Uterus (tissue), 4 donors: ENCODE measurements around the gene FBH1. TPM values are rescaled to one million over a fixed set of nuclear protein-coding genes. Genes with fewer than 3 reads are reported as not detected.

Experiments used
- DNase-seq, 2 donors: peaks; one replicate each; pipeline ENCODE4 v3.0.0-alpha.2; 2019 to 2020
- H3K27ac ChIP-seq, 2 donors: fragments of 200-600 bp; sonication (generic); 1 replicate in 1 of 2; 2 replicates in 1 of 2; pipeline ENCODE4 v1.5.1; 2016 to 2018
- H3K27me3 ChIP-seq, 2 donors: fragments of 200-600 bp; sonication (generic); one replicate each; pipeline ENCODE4 v1.5.1; 2018 to 2019; ENCODE audit warnings: control low read depth in 1 of 2
- H3K36me3 ChIP-seq, 2 donors: fragments of 200-600 bp; sonication (generic); one replicate each; pipeline ENCODE4 v1.5.1; 2019; ENCODE audit warnings: control low read depth in 1 of 2
- H3K4me1 ChIP-seq, 2 donors: fragments of 200-600 bp; sonication (generic); one replicate each; pipeline ENCODE4 v1.5.1; 2018 to 2019; ENCODE audit warnings: control low read depth in 1 of 2
- H3K4me3 ChIP-seq, 2 donors: fragments of 200-600 bp; sonication (generic); 1 replicate in 1 of 2; 2 replicates in 1 of 2; pipeline ENCODE4 v1.5.1; 2018 to 2019; ENCODE audit warnings: mild to moderate bottlenecking in 1 of 2
- H3K9me3 ChIP-seq, 2 donors: fragments of 200-600 bp; sonication (generic); one replicate each; pipeline ENCODE4 v1.5.1; 2019; ENCODE audit warnings: control low read depth in 1 of 2
- POLR2A ChIP-seq, 2 donors: fragments of 450-650 bp; IDR thresholded peaks; one replicate each; pipeline ENCODE4 v1.6.1; 2016; ENCODE audit warnings: antibody characterized with exemption in 2 of 2, mild to moderate bottlenecking in 1 of 2, moderate library complexity in 1 of 2
- intact Hi-C: fragments of 100-400 bp; cut with DNase I; formaldehyde crosslinking; loops from one replicate; pipeline ENCODE4 v1.15.1; 2023; ENCODE audit warnings: low total_unique reads
- total RNA-seq, 4 donors: library from RNA; depleted of rRNA in 3 of 4; stranded (reverse); fragments of >200 nt in 3 of 4; gene quantifications; one replicate each; pipeline versions ENCODE4 v1.1.0 to v1.2.4, GENCODE V29; 2014 to 2023
- TF ChIP-seq, protein P1 (sequence below), 4 experiments: fragments of 200-600 bp in 2 of 4; fragments of 450-650 bp in 2 of 4; sonication (generic) in 2 of 4; IDR thresholded peaks; one replicate each; pipeline ENCODE4 v1.5.1; 2016 to 2019; ENCODE audit warnings: antibody characterized with exemption in 4 of 4, mild to moderate bottlenecking in 2 of 4, moderate library complexity in 1 of 4
- donor health status: DM: yes; HTN: yes; CAD: no.

The FBH1 gene
- total RNA-seq, 4 donors from 2014 or later = 55.0 to 119 (median 85.8) TPM

DNA sequence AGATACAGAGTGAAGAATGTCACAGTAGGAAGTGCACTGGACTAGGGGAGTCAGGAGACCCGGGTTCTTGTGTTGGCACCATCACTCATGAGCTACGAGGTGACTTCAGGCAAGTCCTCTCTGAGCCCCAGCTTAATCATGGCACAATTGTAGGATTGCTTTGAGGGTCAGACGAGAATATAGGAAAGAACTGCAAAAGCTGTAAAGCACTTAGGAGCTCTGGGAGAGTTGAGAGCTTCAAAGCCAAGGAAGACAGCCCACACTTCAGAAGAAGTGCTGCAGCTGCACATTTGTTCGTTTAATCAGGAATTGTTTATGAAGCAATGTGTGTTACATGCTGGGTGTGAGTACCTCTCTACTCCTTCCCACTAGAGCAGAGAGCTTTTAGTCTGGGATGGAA, 4.4 kb downstream of the FBH1 start:
- Histone ChIP-seq H3K4me1 (no peaks in the 10 kb centered on the region), H3K27ac (no peak overlapping the region), H3K4me3 (no peak overlapping the region), H3K27me3 (no peaks in the 10 kb centered on the region), H3K9me3 (no peaks in the 10 kb centered on the region), H3K36me3 (no peaks in the 10 kb centered on the region)
- DNase-seq = no peak
- intact Hi-C loops = no loop called here
- TF ChIP-seq, protein P1, sequence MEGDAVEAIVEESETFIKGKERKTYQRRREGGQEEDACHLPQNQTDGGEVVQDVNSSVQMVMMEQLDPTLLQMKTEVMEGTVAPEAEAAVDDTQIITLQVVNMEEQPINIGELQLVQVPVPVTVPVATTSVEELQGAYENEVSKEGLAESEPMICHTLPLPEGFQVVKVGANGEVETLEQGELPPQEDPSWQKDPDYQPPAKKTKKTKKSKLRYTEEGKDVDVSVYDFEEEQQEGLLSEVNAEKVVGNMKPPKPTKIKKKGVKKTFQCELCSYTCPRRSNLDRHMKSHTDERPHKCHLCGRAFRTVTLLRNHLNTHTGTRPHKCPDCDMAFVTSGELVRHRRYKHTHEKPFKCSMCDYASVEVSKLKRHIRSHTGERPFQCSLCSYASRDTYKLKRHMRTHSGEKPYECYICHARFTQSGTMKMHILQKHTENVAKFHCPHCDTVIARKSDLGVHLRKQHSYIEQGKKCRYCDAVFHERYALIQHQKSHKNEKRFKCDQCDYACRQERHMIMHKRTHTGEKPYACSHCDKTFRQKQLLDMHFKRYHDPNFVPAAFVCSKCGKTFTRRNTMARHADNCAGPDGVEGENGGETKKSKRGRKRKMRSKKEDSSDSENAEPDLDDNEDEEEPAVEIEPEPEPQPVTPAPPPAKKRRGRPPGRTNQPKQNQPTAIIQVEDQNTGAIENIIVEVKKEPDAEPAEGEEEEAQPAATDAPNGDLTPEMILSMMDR (IDR thresholded peaks at IDR 0.05) = no peak
- no peak for TF ChIP-seq POLR2A (IDR thresholded peaks at IDR 0.05)

DNA sequence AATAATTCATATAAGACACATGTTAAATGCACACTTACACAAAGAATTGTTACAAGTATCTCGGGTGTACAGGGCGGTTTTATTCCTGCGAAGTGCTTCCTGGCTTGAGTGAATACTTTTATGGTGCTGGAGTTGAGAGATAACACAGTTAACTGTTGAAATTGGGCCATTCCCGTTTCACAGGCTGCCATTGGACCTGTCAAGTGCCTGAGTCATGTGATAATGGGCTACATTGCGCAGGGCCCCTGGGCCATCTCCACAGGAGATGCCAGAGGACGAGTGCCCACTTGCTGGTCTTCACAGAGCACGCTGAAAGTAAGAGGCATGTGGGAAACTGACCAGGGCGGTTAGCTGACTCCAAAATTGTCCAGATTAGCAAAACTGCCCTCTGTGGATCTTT, 4.8 kb downstream of the FBH1 start:
- no peaks in the 10 kb centered on the region for H3K36me3 ChIP-seq
- intact Hi-C loops = no loop called here
- H3K27ac ChIP-seq = no peak overlapping the region
- H3K4me3 ChIP-seq = no peak overlapping the region
- H3K9me3 ChIP-seq = no peaks in the 10 kb centered on the region
- H3K27me3 ChIP-seq = no peaks in the 10 kb centered on the region
- H3K4me1 ChIP-seq = no peaks in the 10 kb centered on the region
- TF ChIP-seq, protein P1 (IDR thresholded peaks at IDR 0.05) = no peak
- no peak for TF ChIP-seq POLR2A (IDR thresholded peaks at IDR 0.05)
- no peak for DNase-seq

DNA sequence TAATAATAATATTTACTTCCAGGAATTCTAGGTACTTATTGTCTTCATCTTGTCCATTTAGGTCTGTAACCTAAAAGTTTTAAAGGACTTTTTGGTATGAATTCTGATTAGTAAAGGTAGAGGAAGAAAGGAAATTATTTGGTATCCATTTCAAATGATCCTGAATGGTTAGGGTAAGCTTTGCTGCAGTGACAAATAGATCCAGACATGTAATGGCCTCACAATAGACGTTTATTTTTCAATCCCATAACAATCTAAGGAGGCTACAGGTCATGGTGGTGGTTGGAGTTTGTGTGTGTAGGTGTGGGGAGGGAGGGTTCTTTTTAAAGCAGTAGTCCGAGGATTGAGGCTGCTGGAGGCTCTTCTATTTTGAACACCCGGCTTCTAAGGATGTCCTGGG, 5.3 kb downstream of the FBH1 start:
- DNase-seq = no peak
- Histone ChIP-seq H3K4me1 (no peaks in the 10 kb centered on the region), H3K27me3 (no peaks in the 10 kb centered on the region), H3K36me3 (no peaks in the 10 kb centered on the region), H3K27ac (no peak overlapping the region), H3K9me3 (no peaks in the 10 kb centered on the region), H3K4me3 (no peak overlapping the region)
- intact Hi-C loops = no loop called here
- TF ChIP-seq POLR2A (IDR thresholded peaks at IDR 0.05) = no peak
- TF ChIP-seq, protein P1 (IDR thresholded peaks at IDR 0.05) = no peak

DNA sequence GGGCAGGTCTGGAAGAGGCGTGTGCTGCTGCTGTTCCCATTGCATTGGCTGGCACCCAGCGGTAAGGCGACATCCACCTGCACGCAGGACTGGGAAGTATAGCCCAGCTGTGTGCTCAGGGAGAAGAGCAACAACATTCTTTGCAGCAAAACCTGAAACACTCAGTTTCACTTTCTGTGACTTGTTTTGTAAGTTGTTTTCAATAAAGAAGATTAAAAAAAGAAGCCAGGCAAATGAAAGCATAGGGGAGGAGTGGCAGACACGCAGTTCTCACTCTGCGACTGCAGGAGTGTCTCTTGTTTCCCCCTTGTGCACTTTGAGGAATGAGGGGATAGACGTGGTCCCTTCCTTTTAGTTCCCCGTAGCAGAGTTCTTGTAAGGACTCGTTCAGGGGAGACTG, 5.8 kb downstream of the FBH1 start:
- intact Hi-C loops = no loop called here
- TF ChIP-seq POLR2A (IDR thresholded peaks at IDR 0.05) = no peak
- no peak overlapping the region for H3K4me3 ChIP-seq

DNA sequence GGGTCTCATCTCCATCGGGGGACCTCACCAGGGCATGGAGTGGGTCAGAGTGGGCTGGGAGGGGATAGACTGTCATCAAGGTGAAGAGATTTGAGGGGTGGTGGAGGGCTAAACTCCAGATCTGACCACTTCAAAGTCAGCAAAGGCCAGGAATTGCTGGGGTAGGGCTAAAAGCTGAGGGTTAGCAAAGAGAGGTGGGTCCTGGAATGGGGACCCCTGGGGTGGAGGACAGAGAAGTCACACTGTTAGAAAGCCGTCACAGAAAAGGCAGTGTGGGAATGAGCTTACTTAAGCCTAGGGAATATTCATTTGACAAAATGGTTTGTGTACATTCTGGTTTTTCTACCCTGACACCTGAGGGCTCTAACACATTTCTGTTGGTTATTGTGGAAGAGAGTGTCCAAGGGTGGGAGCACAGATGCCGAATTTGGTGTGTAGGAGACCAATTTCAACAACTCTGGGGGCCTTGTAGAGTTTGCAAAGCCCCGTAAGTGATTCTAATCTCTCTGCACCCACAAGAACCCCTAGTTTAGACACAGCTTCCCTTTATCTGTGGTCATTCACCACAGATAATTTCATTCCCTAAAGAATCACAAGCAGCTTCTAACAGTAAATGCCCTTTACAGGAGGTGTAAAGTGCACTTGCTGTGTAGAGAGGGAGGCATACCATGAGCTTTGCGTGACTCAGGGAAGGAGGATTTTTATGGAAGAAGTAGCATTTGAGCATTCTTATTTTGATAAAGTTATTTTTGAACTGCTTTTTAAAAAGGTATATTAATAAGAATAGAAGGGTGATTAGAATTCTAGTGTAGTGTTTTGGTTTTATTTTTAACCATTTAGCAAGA, 6.4 kb downstream of the FBH1 start:
- Histone ChIP-seq H3K4me3 (no peak overlapping the region), H3K27ac (no peak overlapping the region), H3K27me3 (no peaks in the 10 kb centered on the region), H3K36me3 (no peaks in the 10 kb centered on the region), H3K9me3 (no peaks in the 10 kb centered on the region), H3K4me1 (no peaks in the 10 kb centered on the region)
- TF ChIP-seq, protein P1 (IDR thresholded peaks at IDR 0.05) = no peak
- no peak for TF ChIP-seq POLR2A (IDR thresholded peaks at IDR 0.05)
- no peak for DNase-seq
- intact Hi-C loops = no loop called here

More for the DNA sequence above, 5.8 kb downstream of the FBH1 start:
- Histone ChIP-seq H3K36me3 (no peaks in the 10 kb centered on the region), H3K4me1 (no peaks in the 10 kb centered on the region), H3K27ac (no peak overlapping the region), H3K27me3 (no peaks in the 10 kb centered on the region), H3K9me3 (no peaks in the 10 kb centered on the region)
- no peak for DNase-seq
